Testis (tissue), 2 donors: ENCODE measurements around the gene HECTD4.

Experiments
- CTCF ChIP-seq, 3 experiments: fragments of 450-650 bp in 2 of 3; fragments of 200-600 bp in 1 of 3; sonication (generic) in 1 of 3; IDR thresholded peaks; one replicate each; pipeline ENCODE4 v1.5.1; 2016 to 2019; ENCODE audit warnings: antibody characterized with exemption in 3 of 3, mild to moderate bottlenecking in 2 of 3, moderate library complexity in 1 of 3
- POLR2A ChIP-seq: fragments of 450-650 bp; IDR thresholded peaks from one replicate; pipeline ENCODE4 v1.6.1; 2017; ENCODE audit warnings: antibody characterized with exemption, mild to moderate bottlenecking, moderate library complexity

- peak; percentile 21 for TF ChIP-seq POLR2A
- peak; percentile 21 to 31 (median 25) for TF ChIP-seq CTCF (IDR thresholded peaks at IDR 0.05)
Observed at GRCh38 chr12:112418608-112419296, 36.5 kb upstream of the HECTD4 start, which contains the start of gene PTPN11.
